MM.1S (cell line): Measurements from ENCODE around the gene EPHA6.

Source experiments
- CTCF ChIP-seq: fragments of 300-600 bp; sonication (generic); IDR thresholded peaks from 2 replicates; pipeline ENCODE4 v1.5.1; 2016; ENCODE audit warnings: antibody characterized with exemption, low read length, mixed read lengths
- EZH2 ChIP-seq: fragments of 300-600 bp; sonication (generic); optimal IDR thresholded peaks from 2 replicates; pipeline ENCODE3; 2017; ENCODE audit warnings: low read depth, mild to moderate bottlenecking, antibody characterized with exemption, low read length, mixed read lengths

- TF ChIP-seq CTCF, result no peak
- TF ChIP-seq EZH2, result no peak
These were observed 874.7 kb downstream of the EPHA6 start for GRCh38 chr3:97689111-97689510.
